Right ventricle myocardium inferior (tissue), 1 donor: ENCODE data around the gene MSH6. TPM values are rescaled to one million over a fixed set of nuclear protein-coding genes. Genes with fewer than 3 reads are reported as not detected.

Experiments used
- ATAC-seq: fragments of 200-7000 bp; cut with Tn5 transposase; one replicate; pipeline ENCODE4 v1.9.1; 2020; ENCODE audit warnings: mild to moderate bottlenecking, moderate library complexity
- DNase-seq: peaks from one replicate; pipeline ENCODE4 v3.0.0; 2021; ENCODE audit errors: missing footprints
- intact Hi-C: fragments of 100-400 bp; cut with DNase I; formaldehyde crosslinking; loops from one replicate; pipeline ENCODE4 v1.11.0; 2022
- long read RNA-seq: library from polyadenylated mRNA; unstranded; transcript quantifications from one replicate; pipeline ENCODE4 v2.0.0, GENCODE V29; 2021
- total RNA-seq: library from RNA; stranded (reverse); fragmentation: NEBNext Ultra II Directional; extraction: Animal tissue kit (Norgen Biotek cat#: 25700); gene quantifications from one replicate; pipeline ENCODE4 v1.2.1, GENCODE V29; 2021
- donor health status: DM: no; HTN: yes; CAD: no; lungs with severe emphysema.

The MSH6 gene
- 25.4 TPM for total RNA-seq
- long read RNA-seq, full-length matches to known transcripts = 7 of 10 reads
- long read RNA-seq, partial matches to known transcripts = 3 of 10 reads
- long read RNA-seq, other reads (novel, unspliced or antisense) = 0 of 10 reads

DNA sequence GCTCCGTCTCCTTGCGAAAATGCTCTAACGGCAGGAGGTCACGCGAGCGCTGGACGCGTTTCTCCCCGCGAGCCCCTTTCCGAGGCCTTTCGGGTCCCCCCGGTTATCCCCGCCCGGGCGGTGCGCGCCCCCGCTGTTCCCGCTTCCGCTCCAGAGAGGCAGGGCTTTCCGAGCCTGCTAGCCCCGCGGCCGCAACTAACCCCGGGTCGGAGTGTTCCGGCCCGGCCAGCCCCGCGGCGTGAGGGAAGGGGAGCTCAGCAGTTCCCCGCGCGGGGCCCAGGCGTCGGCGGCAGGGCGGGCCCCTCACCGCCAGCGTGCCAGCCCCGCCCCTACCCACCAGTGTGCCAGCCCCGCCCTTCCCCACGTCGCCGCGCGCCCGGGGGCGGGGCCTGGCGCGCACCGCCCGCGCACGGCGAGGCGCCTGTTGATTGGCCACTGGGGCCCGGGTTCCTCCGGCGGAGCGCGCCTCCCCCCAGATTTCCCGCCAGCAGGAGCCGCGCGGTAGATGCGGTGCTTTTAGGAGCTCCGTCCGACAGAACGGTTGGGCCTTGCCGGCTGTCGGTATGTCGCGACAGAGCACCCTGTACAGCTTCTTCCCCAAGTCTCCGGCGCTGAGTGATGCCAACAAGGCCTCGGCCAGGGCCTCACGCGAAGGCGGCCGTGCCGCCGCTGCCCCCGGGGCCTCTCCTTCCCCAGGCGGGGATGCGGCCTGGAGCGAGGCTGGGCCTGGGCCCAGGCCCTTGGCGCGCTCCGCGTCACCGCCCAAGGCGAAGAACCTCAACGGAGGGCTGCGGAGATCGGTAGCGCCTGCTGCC, at the start of gene MSH6:
Gene MSH6, plus strand, starts transcription at position 475 of the 815 bp plus-strand sequence. Its CDS starts 89 bp downstream, at position 564.
- intact Hi-C loops = loop anchor here (2.0 to 10.0 kb wide), 3 partner anchors 122 to 652 kb away; no protein-coding TSS in a partner anchor
- DNase-seq = peak; percentile 94
- peak; percentile 98 for ATAC-seq

DNA sequence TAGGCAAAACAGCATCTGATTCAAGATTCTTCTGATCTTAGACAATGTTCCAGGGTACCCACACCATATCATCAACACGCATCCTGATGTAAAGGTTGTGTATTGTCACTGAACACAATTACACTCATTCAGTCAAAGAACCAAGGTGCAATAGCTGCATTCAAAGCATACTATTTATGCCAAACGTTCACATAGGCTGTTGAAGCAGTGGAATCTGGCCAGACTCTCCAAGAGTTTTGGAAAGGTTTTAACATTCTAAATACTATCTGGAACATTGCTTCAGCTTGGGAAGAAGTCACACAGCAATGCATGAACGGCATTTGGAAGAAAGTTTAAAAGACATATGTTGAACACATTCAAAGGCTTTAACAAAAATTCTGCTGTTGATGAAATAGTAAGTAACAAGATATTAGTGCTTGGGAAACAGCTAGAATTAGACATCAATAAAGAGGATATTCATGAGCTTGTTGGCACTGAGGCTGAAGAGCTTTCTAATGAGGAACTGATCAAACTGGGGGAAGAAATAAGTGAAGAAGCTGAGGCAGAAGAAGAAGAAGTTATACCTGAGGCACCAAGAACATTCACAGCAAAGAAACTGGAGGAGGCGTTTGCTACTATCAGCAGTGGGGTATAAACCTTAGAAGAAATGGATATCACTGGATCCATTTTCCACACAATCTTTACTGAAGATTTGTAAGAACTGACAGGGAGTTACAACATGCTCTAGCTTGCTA, 47.6 kb upstream of the MSH6 start:
- no peak for ATAC-seq
- intact Hi-C loops = no loop called here
- no peak for DNase-seq

GRCh38 chr2:47735912-47736311, 47.0 kb upstream of the MSH6 start:
- no peak for DNase-seq
- no peak for ATAC-seq
- intact Hi-C loops = no loop called here

GRCh38 chr2:47737191-47737975, 45.6 kb upstream of the MSH6 start:
- DNase-seq (no peak), ATAC-seq (no peak)
- intact Hi-C loops = no loop called here

DNA sequence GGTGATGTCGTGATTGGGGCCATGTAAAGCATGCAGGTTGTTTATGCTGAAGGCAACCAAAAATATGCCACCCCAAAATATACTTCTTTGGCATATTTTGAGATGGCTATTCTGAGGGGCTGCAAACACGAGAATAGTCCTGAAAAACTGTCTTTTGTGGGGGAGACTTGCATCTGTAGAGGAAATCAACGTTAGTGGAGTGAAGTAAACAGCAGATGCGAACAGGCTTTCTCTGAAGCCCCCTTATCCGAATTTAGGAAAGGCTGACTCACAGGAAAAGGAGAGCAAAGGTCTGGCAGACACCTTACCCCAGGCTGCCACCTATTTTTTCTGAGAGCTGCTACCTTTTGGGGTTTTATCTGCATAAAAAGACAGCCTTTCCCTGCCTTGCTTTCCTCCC, 44.6 kb upstream of the MSH6 start:
- no peak for DNase-seq
- ATAC-seq = no peak
- intact Hi-C loops = no loop called here

DNA sequence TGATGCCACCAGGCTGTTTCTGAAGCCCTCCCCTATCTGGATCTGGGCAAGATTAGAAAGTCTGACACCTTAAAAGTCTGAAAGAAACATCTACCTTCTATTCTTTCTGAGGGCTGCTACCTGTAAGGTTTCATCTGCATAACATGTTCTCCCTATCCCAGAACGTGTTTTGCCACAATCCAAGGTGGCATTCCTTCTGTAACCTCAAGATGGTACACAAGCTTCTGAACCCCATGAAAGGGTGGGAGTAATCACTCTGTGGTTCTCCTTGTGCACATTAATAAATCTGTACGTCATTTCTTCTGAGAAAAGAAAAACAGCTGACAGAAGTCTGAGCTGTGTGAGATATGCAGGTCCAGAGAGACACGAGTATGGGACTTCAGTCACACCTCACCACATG, 41.8 kb upstream of the MSH6 start:
- DNase-seq (no peak), ATAC-seq (no peak)
- intact Hi-C loops = no loop called here

DNA sequence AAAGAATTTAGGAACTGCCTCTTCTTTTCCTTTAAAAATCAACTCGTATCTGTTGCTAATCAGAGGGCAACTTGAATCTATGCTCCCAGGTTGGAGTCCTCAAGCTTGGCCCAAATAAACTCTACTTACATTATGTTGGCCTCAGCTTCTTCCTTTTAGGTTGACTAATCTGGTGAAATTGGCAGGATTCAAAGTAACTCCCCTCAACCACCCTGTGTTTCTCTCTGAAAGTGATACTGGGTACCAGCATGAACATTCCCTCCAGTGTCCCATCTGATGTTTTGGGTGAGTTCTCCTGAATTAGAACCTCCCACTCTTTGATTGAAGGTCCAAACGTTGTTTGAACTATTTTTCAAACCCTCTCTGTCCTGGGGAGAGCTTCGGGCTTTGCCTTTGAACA, 41.3 kb upstream of the MSH6 start:
- intact Hi-C loops = no loop called here

DNA sequence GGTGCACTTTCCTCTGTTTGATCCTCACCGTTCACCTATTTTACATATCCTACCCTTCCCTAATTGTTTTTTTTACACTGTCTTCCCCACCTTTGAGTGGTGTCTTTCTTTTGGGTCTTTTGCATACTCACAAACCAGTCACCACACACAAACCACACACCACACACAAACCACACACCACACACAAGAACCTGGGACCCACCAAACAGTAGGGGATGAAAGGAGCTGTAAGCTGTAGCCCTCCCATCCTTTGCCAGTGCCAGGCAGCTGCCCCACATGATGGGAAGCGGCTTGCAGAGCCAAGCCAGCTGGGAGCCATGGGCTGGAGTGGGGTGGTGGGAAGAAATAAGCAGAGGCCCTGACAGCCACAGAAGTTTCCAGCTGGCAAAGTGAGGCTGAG, 38.9 kb upstream of the MSH6 start:
- DNase-seq (no peak), ATAC-seq (no peak)
- intact Hi-C loops = no loop called here

More for the DNA sequence above, 41.3 kb upstream of the MSH6 start:
- no peak for ATAC-seq
- no peak for DNase-seq

- no peak for ATAC-seq
- intact Hi-C loops = no loop called here
These were observed 35.1 kb upstream of the MSH6 start for GRCh38 chr2:47747878-47748277.

GRCh38 chr2:47751856-47752414, 31.0 kb upstream of the MSH6 start:
- intact Hi-C loops = no loop called here
- ATAC-seq = no peak
- no peak for DNase-seq

More at GRCh38 chr2:47747878-47748277, 35.1 kb upstream of the MSH6 start:
- no peak for DNase-seq

- intact Hi-C loops = loop anchor here (5.0 kb wide), 1 partner anchor 245 kb away; no protein-coding TSS in a partner anchor
- ATAC-seq (no peak), DNase-seq (no peak)
These were observed 15.5 kb upstream of the MSH6 start for GRCh38 chr2:47767497-47767844.

- peak; percentile 91 for DNase-seq
- peak; percentile 88 for ATAC-seq
- intact Hi-C loops = loop anchor here (2.0 to 5.0 kb wide), 2 partner anchors 246 to 331 kb away; no protein-coding TSS in a partner anchor
These were observed 14.9 kb upstream of the MSH6 start for GRCh38 chr2:47767880-47768609.

DNA sequence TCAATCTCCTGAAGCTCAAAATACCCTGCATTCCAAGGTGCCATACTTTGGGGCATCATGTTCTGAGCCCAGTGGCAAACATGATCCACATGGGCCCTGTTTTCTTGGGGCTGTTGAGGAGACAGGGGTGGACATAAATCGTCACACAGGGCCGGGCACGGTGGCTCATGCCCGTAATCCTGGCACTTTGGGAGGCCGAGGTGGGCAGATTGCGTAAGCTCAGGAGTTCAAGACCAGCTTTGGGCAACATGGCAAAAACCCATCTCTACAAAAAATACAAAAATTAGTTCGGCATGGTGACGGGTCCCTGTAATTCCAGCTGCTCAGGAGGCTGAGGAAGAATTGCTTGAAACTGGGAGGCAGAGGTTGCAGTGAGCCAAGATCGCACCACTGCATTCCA, 13.6 kb upstream of the MSH6 start:
- DNase-seq = no peak
- intact Hi-C loops = loop anchor here (2.0 to 5.0 kb wide), 2 partner anchors 247 to 333 kb away; no protein-coding TSS in a partner anchor
- ATAC-seq = no peak

- DNase-seq (no peak), ATAC-seq (no peak)
- intact Hi-C loops = no loop called here
These were observed 11.7 kb upstream of the MSH6 start for GRCh38 chr2:47771211-47771610.

GRCh38 chr2:47772343-47772742, 10.6 kb upstream of the MSH6 start:
- DNase-seq (no peak), ATAC-seq (no peak)
- intact Hi-C loops = no loop called here

DNA sequence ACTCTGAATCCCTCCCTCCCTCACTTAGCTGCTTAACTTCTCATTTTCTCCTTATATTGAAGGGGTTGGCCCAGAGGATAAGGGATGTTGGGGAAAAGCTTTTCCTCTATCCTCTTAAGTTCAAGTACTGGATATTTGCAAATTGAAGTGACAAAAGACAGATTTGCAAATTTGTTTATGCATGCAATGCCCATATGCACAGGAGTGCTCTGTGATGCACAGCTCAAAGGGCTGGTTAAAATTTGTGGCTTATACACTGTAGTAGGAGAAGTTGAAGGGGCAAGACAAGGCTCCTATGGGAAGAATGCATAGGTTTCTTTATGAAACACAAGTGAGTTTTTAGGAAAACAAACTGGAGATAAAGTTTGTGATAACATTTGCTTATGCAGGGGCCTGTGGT, 8.4 kb upstream of the MSH6 start:
- DNase-seq = no peak
- intact Hi-C loops = no loop called here
- no peak for ATAC-seq

- no peak for DNase-seq
- intact Hi-C loops = no loop called here
- ATAC-seq = no peak
These were observed 5.5 kb upstream of the MSH6 start for GRCh38 chr2:47777277-47777937.
